GM12878 (cell line): ENCODE data around the gene RHOBTB1. TPM values are rescaled to one million over a fixed set of nuclear protein-coding genes. Genes with fewer than 3 reads are reported as not detected.

ENCODE experiments used
- ATAC-seq: fragments of 200-7000 bp; cut with Tn5 transposase; 3 replicates; pipeline ENCODE4 v1.9.1; 2020; ENCODE audit warnings: mild to moderate bottlenecking, moderate library complexity
- BruUV-seq: library from RNA; stranded (reverse); fragments of 400-500 nt; replicated peaks from 2 replicates; lab custom pipeline; 2021; lab: Mats Ljungman, UMichigan
- CTCF ChIA-PET: fragments of 300-600 bp; sonication (Branson Sonifier 250); formaldehyde crosslinking; extraction: SDS; loops from one replicate; lab custom pipeline; 2021; ENCODE audit warnings: inconsistent platforms; lab: Yijun Ruan, JAX
- POLR2A ChIA-PET: fragments of 350-600 bp; formaldehyde crosslinking; extraction: SDS; loops from one replicate; lab custom pipeline; 2021; ENCODE audit warnings: inconsistent platforms; lab: Charles Lee
- RAD21 ChIA-PET: fragments of 300-600 bp; sonication (Branson Sonifier 250); formaldehyde crosslinking; loops from one replicate; lab custom pipeline; 2023; ENCODE audit warnings: antibody characterized with exemption; ENCODE audit not compliant: unreplicated experiment; lab: Charles Lee
- SMC1A ChIA-PET: fragments of 300-600 bp; sonication (Branson Sonifier 250); formaldehyde crosslinking; loops from one replicate; lab custom pipeline; 2023; ENCODE audit not compliant: unreplicated experiment, uncharacterized antibody; lab: Charles Lee
- DNase-seq: peaks from one replicate; pipeline ENCODE4 v3.0.0-alpha.2; 2011; ENCODE audit warnings: low read depth, low spot score
- FAIRE-seq: peaks from 3 replicates; lab custom pipeline; 2011; peaks lifted over from hg19 to GRCh38; lab: Jason Lieb, UNC
- H2AFZ ChIP-seq: 2 replicates; pipeline ENCODE4 v1.6.0; 2011; ENCODE audit warnings: low read depth, low read length, control low read depth; ENCODE audit not compliant: control insufficient read depth
- H3K27ac ChIP-seq: 2 replicates; pipeline ENCODE4 v1.5.1; 2011; ENCODE audit warnings: control low read depth; ENCODE audit not compliant: control insufficient read depth, insufficient read depth
- H3K27me3 ChIP-seq, 2 experiments: replicated peaks in 1 of 2; 2 replicates each; pipeline versions ENCODE4 v1.6.0 to v1.6.1; 2011; ENCODE audit warnings: low read length in 1 of 2; ENCODE audit not compliant: control insufficient read depth in 2 of 2, insufficient read depth in 2 of 2
- H3K36me3 ChIP-seq, 2 experiments: 2 replicates each; pipeline ENCODE4 v1.5.1; 2011; ENCODE audit warnings: low read length in 1 of 2; ENCODE audit not compliant: control insufficient read depth in 2 of 2, insufficient read depth in 2 of 2
- H3K4me1 ChIP-seq: 2 replicates; pipeline ENCODE4 v1.6.1; 2011; ENCODE audit warnings: mild to moderate bottlenecking, low read length, moderate library complexity, mixed read lengths; ENCODE audit not compliant: control insufficient read depth, insufficient read depth
- H3K4me2 ChIP-seq: 2 replicates; pipeline ENCODE4 v1.6.0; 2011; ENCODE audit warnings: control low read depth; ENCODE audit not compliant: control insufficient read depth, insufficient read depth
- H3K4me3 ChIP-seq: fragments of 200-600 bp; sonication (generic); 2 replicates; pipeline ENCODE4 v1.5.1; 2016
- H3K79me2 ChIP-seq: 2 replicates; pipeline ENCODE4 v1.6.0; 2011; ENCODE audit warnings: low read length; ENCODE audit not compliant: control insufficient read depth, insufficient read depth
- H3K9ac ChIP-seq: 2 replicates; pipeline ENCODE4 v1.8.0; 2011; ENCODE audit warnings: low read length, control low read depth, mixed read lengths; ENCODE audit not compliant: control insufficient read depth, insufficient read depth
- H3K9me3 ChIP-seq: replicated peaks from 3 replicates; pipeline ENCODE4 v1.5.1; 2011; ENCODE audit warnings: mild to moderate bottlenecking, low read length; ENCODE audit not compliant: control insufficient read depth, insufficient read depth
- H4K20me1 ChIP-seq: 2 replicates; pipeline ENCODE4 v1.6.0; 2011; ENCODE audit not compliant: control insufficient read depth, insufficient read depth
- CHD1 ChIP-seq: IDR thresholded peaks from 2 replicates; pipeline ENCODE4 v1.6.1; 2012; ENCODE audit warnings: low read depth, low read length, improper control_type of control experiment
- ETV6 ChIP-seq, 2 experiments: fragments of 450-650 bp in 1 of 2; IDR thresholded peaks in 1 of 2; conservative IDR thresholded peaks in 1 of 2; 2 replicates each; pipeline ENCODE4 v1.6.1; 2014; ENCODE audit warnings: antibody characterized with exemption in 1 of 2, borderline replicate concordance in 1 of 2, low read depth in 1 of 2, mild to moderate bottlenecking in 1 of 2, moderate library complexity in 1 of 2
- RELA ChIP-seq: fragments of 450-650 bp; IDR thresholded peaks from 2 replicates; pipeline ENCODE4 v1.8.0; 2014; ENCODE audit warnings: borderline replicate concordance; ENCODE audit not compliant: partially characterized antibody
- SIX5 ChIP-seq: IDR thresholded peaks from 2 replicates; pipeline ENCODE4 v1.6.1; 2011; ENCODE audit warnings: mild to moderate bottlenecking, low read depth, low read length, moderate library complexity; ENCODE audit not compliant: severe bottlenecking
- SMAD5 ChIP-seq: IDR thresholded peaks from 2 replicates; pipeline ENCODE4 v1.6.1; 2016; ENCODE audit warnings: antibody characterized with exemption, low read depth
- SREBF2 ChIP-seq: IDR thresholded peaks from 2 replicates; pipeline ENCODE4 v1.6.1; 2012; ENCODE audit warnings: mild to moderate bottlenecking, low read length
- TCF3 ChIP-seq: IDR thresholded peaks from 2 replicates; pipeline ENCODE4 v1.6.1; 2012; ENCODE audit warnings: low read depth, mild to moderate bottlenecking, low read length, borderline replicate concordance; ENCODE audit not compliant: insufficient read depth
- USF1 ChIP-seq: IDR thresholded peaks from 2 replicates; pipeline ENCODE4 v1.6.1; 2011; ENCODE audit warnings: borderline replicate concordance, low read depth, mild to moderate bottlenecking, moderate library complexity, mixed read lengths, low read length; ENCODE audit not compliant: insufficient read depth; ENCODE audit errors: extremely low read length
- WGBS: methylation state at CpG from one replicate; pipeline ENCODE4 v1.1.6; 2016; ENCODE audit warnings: low lambda C conversion rate; ENCODE audit not compliant: insufficient replicate concordance, insufficient coverage; ENCODE audit errors: missing lambda C conversion rate; 5-methylcytosine and 5-hydroxymethylcytosine counted together
- in situ Hi-C: fragments of 300-500 bp; cut with MboI; formaldehyde crosslinking; loops from 9 replicates; pipeline ENCODE4 v1.14.3; 2018; ENCODE audit warnings: mixed read lengths
- intact Hi-C: fragments of 100-400 bp; cut with micrococcal nuclease; formaldehyde crosslinking; loops from one replicate; pipeline ENCODE4 v1.14.2; 2022; ENCODE audit not compliant: unreplicated experiment
- polyA plus RNA-seq, 11 experiments: library from polyadenylated mRNA; depleted of rRNA in 4 of 11; unstranded in 6 of 11; stranded (reverse) in 5 of 11; fragments of >200 nt; fragmentation: Nextera tagmentation in 4 of 11; fragmentation: Illumina TruSeq in 1 of 11; extraction: Ambion mirVana in 4 of 11; extraction: Trizol in 1 of 11; gene quantifications; 1 replicate in 1 of 11; 2 replicates in 10 of 11; pipeline versions ENCODE4 v1.2.1 to v1.2.3, GENCODE V29; 2011 to 2016; ENCODE audit warnings: inconsistent platforms in 2 of 11, missing spikeins in 2 of 11, low read depth in 1 of 11
- total RNA-seq, 4 experiments: library from RNA; depleted of rRNA in 3 of 4; stranded (reverse); fragments of >200 nt in 3 of 4; fragmentation: Illumina TruSeq in 1 of 4; extraction: Trizol in 1 of 4; gene quantifications; 2 replicates each; pipeline versions ENCODE4 v1.2.1 to v1.2.3, GENCODE V29; 2013 to 2021

RHOBTB1 gene
- total and polyA plus RNA-seq, 10 of the 15 experiments (the other 5 are each of a cell fraction or from before 2014, with no cell fraction given): not detected

GRCh38 chr10:60942134-60942787 lies 1.7 kb downstream of the RHOBTB1 start:
- Histone ChIP-seq H4K20me1 (no peaks in the 10 kb centered on the region), H3K9me3 (no peaks in the 10 kb centered on the region), H3K4me3 (no peak overlapping the region), H3K9ac (no peak overlapping the region), H2AFZ (no peak overlapping the region), H3K36me3 (no peaks in the 10 kb centered on the region), H3K79me2 (no peaks in the 10 kb centered on the region), H3K27me3 (peaks cover 2 to 23% of the 10 kb centered on the region in 2 experiments), H3K4me1 (peaks cover 7% of the 10 kb centered on the region; the same call in 1 of the 2 replicates), H3K27ac (no peak overlapping the region), H3K4me2 (no peak overlapping the region)
- ChIA-PET POLR2A (no interaction called here), RAD21 (no interaction called here), SMC1A (interaction anchor here (0.7 kb wide), 1 partner anchor 138 kb away, joined by 3 read pairs; no protein-coding TSS in a partner anchor), CTCF (no interaction called here)
- BruUV-seq: no TSS peak
- in situ Hi-C loops (no loop called here), intact Hi-C loops (no loop called here)
- FAIRE-seq (no peak), DNase-seq (no peak), ATAC-seq (no peak)
- WGBS: 69% methylated on average over 2 of the region's 2 CpGs
- TF ChIP-seq SREBF2 (no peak), TCF3 (no peak), SIX5 (no peak), CHD1 (no peak)

- BruUV-seq: no TSS peak
- DNase-seq (no peak), ATAC-seq (no peak), FAIRE-seq (no peak)
- in situ Hi-C loops (no loop called here), intact Hi-C loops (no loop called here)
- no peaks in the 10 kb centered on the region for H3K9me3 ChIP-seq
- H2AFZ ChIP-seq: no peak overlapping the region
- H3K4me2 ChIP-seq: no peak overlapping the region
- no peak overlapping the region for H3K9ac ChIP-seq
- peaks cover 7% of the 10 kb centered on the region; the same call in 1 of the 2 replicates for H3K4me1 ChIP-seq
- POLR2A ChIA-PET: no interaction called here
- CTCF ChIA-PET: interaction anchor here (0.8 kb wide), 1 partner anchor 11 kb away, joined by 3 read pairs; no protein-coding TSS in a partner anchor
- RAD21 ChIA-PET: no interaction called here
- no peaks in the 10 kb centered on the region for H3K36me3 ChIP-seq
- TF ChIP-seq USF1 (no peak), SMAD5 (no peak), RELA (no peak), ETV6 (conservative IDR thresholded peaks at IDR 0.05 in 1 of 2, IDR thresholded peaks at IDR 0.05 in 1 of 2; ENCODE audit: borderline replicate concordance in 1 of 2, low read depth in 1 of 2) (no peak)
- H3K4me3 ChIP-seq: no peak overlapping the region
- H3K27ac ChIP-seq: no peak overlapping the region
- H3K27me3 ChIP-seq: peaks cover 2 to 23% of the 10 kb centered on the region in 2 experiments
- H3K79me2 ChIP-seq: no peaks in the 10 kb centered on the region
- 20% methylated on average over 3 of the region's 3 CpGs for WGBS
- SMC1A ChIA-PET: interaction anchor here (0.6 kb wide), 1 partner anchor 63 kb away, joined by 3 read pairs; no protein-coding TSS in a partner anchor
- H4K20me1 ChIP-seq: no peaks in the 10 kb centered on the region
Measured at GRCh38 chr10:60940446-60940845, 3.5 kb downstream of the RHOBTB1 start.
